Duodenal mucosa (tissue), 2 donors: ENCODE measurements around the gene AFF3.
A peak's percentile ranks its signal among the peaks of the same experiment; 100 is the strongest.
"Not testable (repeated sequence)": the region's sequence is repeated elsewhere in the genome, so short reads cannot be mapped to it uniquely, and the experiment has no call there.

Source experiments
- H3K27ac ChIP-seq: one replicate; pipeline ENCODE4 v1.7.0; 2013; ENCODE audit warnings: low read depth, low read length
- H3K27me3 ChIP-seq, 2 donors: one replicate each; pipeline ENCODE4 v1.7.0; 2013; ENCODE audit warnings: low read length in 2 of 2, control low read depth in 1 of 2; ENCODE audit not compliant: insufficient read depth in 2 of 2, control insufficient read depth in 1 of 2
- H3K36me3 ChIP-seq, 2 donors: one replicate each; pipeline ENCODE4 v1.7.0; 2013; ENCODE audit warnings: low read length in 2 of 2, control low read depth in 1 of 2; ENCODE audit not compliant: insufficient read depth in 2 of 2, control insufficient read depth in 1 of 2
- H3K4me1 ChIP-seq, 2 donors: one replicate each; pipeline ENCODE4 v1.7.0; 2013; ENCODE audit warnings: low read length in 2 of 2, control low read depth in 1 of 2; ENCODE audit not compliant: insufficient read depth in 2 of 2, control insufficient read depth in 1 of 2
- H3K4me3 ChIP-seq, 2 donors: one replicate each; pipeline ENCODE4 v1.7.0; 2013; ENCODE audit warnings: low read length in 2 of 2, low read depth in 1 of 2
- H3K9ac ChIP-seq, 2 donors: one replicate each; pipeline ENCODE4 v1.7.0; 2013; ENCODE audit warnings: low read length in 2 of 2, low read depth in 1 of 2
- H3K9me3 ChIP-seq, 2 donors: one replicate each; pipeline ENCODE4 v1.7.0; 2013; ENCODE audit warnings: low read length in 2 of 2, control low read depth in 1 of 2; ENCODE audit not compliant: control insufficient read depth in 1 of 2

AFF3 gene

DNA sequence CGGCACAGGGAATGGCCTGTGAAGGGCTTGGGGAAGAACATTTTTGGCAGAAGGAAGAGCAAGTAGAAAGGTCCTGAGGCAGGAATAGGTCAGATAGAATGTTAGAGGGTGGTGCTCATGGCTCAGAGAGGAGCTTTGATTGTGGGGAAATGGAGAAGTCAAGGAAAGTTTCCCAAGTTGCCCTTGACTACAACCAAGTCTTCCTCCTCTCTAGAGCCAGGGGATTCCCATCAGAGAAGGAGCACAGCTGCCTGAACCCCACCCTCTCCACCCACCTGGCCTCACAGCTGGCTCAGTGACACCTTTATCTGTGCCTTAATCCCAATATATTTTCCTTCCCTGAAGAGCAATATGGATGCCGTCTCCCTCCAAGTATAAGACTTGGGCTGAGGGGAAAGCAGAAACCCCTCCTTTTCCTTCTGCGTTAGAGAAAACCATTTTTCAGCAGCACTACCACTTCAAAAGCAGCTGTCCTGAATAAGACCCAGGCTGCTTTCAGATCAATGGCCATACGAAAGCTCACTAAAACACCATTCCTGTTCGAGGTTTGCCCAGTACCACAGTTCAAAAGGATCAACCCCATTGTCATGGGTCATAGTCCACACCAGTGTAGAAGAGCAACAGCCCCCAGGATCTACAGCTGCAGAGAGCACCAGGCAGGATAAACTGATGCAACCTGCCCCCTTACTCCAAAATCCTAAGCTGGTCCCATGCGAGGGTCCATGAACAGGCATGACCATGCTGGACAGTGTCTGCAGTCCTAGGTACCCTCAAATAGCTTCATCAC, 199.6 kb downstream of the AFF3 start:
- Histone ChIP-seq H3K27me3 (no peaks in the 10 kb centered on the region), H3K36me3 (no peaks in the 10 kb centered on the region), H3K4me3 (no peak overlapping the region), H3K4me1 (peaks cover 0 to 3% of the 10 kb centered on the region in 2 donors), H3K27ac (no peak overlapping the region), H3K9me3 (no peaks in the 10 kb centered on the region), H3K9ac (no peak overlapping the region)

GRCh38 chr2:99940963-99941362, 201.4 kb downstream of the AFF3 start:
- Histone ChIP-seq H3K9me3 (no peaks in the 10 kb centered on the region), H3K4me1 (peaks cover 0 to 3% of the 10 kb centered on the region in 2 donors), H3K36me3 (no peaks in the 10 kb centered on the region), H3K27me3 (no peaks in the 10 kb centered on the region), H3K4me3 (no peak overlapping the region), H3K9ac (no peak overlapping the region), H3K27ac (no peak overlapping the region)

DNA sequence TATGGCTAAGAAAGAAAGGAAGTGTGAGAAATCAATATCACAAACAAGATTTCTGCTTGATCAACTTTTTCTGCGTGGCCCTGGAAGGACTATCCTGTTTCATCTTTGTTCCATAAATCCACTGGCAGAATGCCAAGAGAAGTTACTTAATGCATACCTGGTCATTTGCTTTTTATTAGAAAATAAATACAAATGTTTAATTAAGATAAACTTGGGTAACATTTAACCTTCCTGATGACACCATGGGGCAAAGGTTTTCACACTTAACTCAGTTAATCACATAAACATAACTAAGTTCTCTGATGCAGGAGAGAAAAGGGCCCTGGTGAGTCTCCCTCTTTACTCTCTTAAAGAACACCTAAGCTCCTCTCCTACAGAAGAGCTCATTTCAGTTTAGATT, 203.3 kb downstream of the AFF3 start:
- H3K9me3 ChIP-seq = no peaks in the 10 kb centered on the region
- no peak overlapping the region for H3K9ac ChIP-seq
- no peaks in the 10 kb centered on the region for H3K36me3 ChIP-seq
- no peak overlapping the region for H3K4me3 ChIP-seq
- H3K27ac ChIP-seq = no peak overlapping the region
- peaks cover 0 to 3% of the 10 kb centered on the region in 2 donors for H3K4me1 ChIP-seq
- no peaks in the 10 kb centered on the region for H3K27me3 ChIP-seq

GRCh38 chr2:99938250-99938649, 204.1 kb downstream of the AFF3 start:
- H3K27me3 ChIP-seq = no peaks in the 10 kb centered on the region
- no peaks in the 10 kb centered on the region for H3K36me3 ChIP-seq
- peaks cover 0 to 3% of the 10 kb centered on the region in 2 donors for H3K4me1 ChIP-seq
- no peak overlapping the region for H3K9ac ChIP-seq
- H3K9me3 ChIP-seq = no peaks in the 10 kb centered on the region
- no peak overlapping the region for H3K27ac ChIP-seq
- H3K4me3 ChIP-seq = no peak overlapping the region

- H3K9ac ChIP-seq = no peak overlapping the region
- peaks cover 0 to 3% of the 10 kb centered on the region in 2 donors for H3K4me1 ChIP-seq
- H3K36me3 ChIP-seq = no peaks in the 10 kb centered on the region
- H3K27ac ChIP-seq = no peak overlapping the region
- no peak overlapping the region for H3K4me3 ChIP-seq
- no peaks in the 10 kb centered on the region for H3K27me3 ChIP-seq
- H3K9me3 ChIP-seq = no peaks in the 10 kb centered on the region
These were observed 206.3 kb downstream of the AFF3 start for GRCh38 chr2:99936065-99936464.

GRCh38 chr2:99935662-99936061, 206.7 kb downstream of the AFF3 start:
- Histone ChIP-seq H3K27me3 (no peaks in the 10 kb centered on the region), H3K4me3 (no peak overlapping the region), H3K9ac (no peak overlapping the region), H3K9me3 (no peaks in the 10 kb centered on the region), H3K4me1 (peaks cover 0 to 3% of the 10 kb centered on the region in 2 donors), H3K27ac (no peak overlapping the region), H3K36me3 (no peaks in the 10 kb centered on the region)

- no peaks in the 10 kb centered on the region for H3K36me3 ChIP-seq
- H3K9ac ChIP-seq = no peak overlapping the region
- H3K4me1 ChIP-seq = peaks cover 0 to 3% of the 10 kb centered on the region in 2 donors
- H3K27me3 ChIP-seq = no peaks in the 10 kb centered on the region
- no peak overlapping the region for H3K4me3 ChIP-seq
- H3K27ac ChIP-seq = no peak overlapping the region
- H3K9me3 ChIP-seq = no peaks in the 10 kb centered on the region
These were observed 208.3 kb downstream of the AFF3 start for GRCh38 chr2:99933894-99934650.

DNA sequence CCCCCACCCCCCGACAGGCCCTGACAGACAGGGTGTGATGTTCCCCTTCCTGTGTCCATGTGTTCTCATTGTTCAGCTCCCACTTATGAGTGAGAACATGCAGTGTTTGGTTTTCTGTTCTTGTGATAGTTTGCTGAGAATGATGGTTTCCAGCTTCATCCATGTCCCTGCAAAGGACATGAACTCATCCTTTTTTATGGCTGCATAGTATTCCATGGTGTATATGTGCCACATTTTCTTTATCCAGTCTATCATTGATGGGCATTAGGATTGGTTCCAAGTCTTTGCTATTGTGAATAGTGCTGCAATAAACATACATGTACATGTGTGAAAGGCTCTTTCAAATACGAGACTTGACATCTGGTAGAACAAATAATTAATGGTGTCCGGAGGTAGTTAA, 208.9 kb downstream of the AFF3 start:
- not testable (repeated sequence) for H3K27ac ChIP-seq, H3K27me3 ChIP-seq, H3K4me3 ChIP-seq, H3K36me3 ChIP-seq, H3K9ac ChIP-seq, H3K9me3 ChIP-seq, H3K4me1 ChIP-seq

DNA sequence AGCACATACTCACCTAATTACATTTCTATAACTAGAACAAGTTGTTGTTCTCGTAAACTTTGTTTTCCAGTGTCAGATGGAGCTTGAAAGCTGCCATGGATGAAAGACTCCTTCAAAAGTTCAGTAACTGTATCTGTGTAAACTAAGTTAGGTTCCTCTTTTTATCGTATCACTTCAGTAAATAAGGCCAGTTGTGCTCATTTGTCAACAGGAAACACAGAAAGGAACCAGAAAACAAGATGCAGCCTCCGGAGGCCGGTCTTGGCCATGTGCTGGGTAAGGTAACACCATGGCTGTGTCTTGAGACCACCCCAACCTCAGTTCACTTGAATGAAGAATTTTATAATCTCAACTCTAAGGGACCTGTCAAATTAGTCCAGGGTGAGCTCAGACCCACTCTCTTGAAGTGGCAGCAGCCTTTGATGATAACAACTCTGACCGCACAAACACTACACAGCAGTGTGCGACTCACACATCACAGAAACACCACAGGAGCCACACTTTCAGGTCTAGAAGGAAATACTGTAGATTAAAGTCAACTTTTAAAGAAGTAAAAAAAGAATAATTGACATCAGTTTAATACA, 213.8 kb downstream of the AFF3 start:
- Histone ChIP-seq H3K9me3 (no peaks in the 10 kb centered on the region), H3K4me3 (no peak overlapping the region), H3K27ac (peak overlapping the region; percentile 22), H3K27me3 (no peaks in the 10 kb centered on the region), H3K9ac (no peak overlapping the region), H3K4me1 (no peaks in the 10 kb centered on the region), H3K36me3 (no peaks in the 10 kb centered on the region)

- H3K27ac ChIP-seq, H3K9ac ChIP-seq, H3K4me3 ChIP-seq, H3K36me3 ChIP-seq, H3K9me3 ChIP-seq, H3K4me1 ChIP-seq, H3K27me3 ChIP-seq: not testable (repeated sequence)
These were observed 214.6 kb downstream of the AFF3 start for GRCh38 chr2:99927690-99928207.
